Measurements from ENCODE around the gene SKA3. TPM values are rescaled to one million over a fixed set of nuclear protein-coding genes. Genes with fewer than 3 reads are reported as not detected.
"Not testable (repeated sequence)": the region's sequence is repeated elsewhere in the genome, so short reads cannot be mapped to it uniquely, and the experiment has no call there.

The SKA3 gene
- total RNA-seq = 0.30 and 5.7 TPM in 2 replicates

GRCh38 chr13:21176215-21176981, at the start of gene SKA3, which contains the start of gene MRPL57:
Gene SKA3 (minus strand): TSS chr13:21176552. CDS start chr13:21176477, 75 bp downstream.
Gene MRPL57 (plus strand): TSS chr13:21176658. CDS start chr13:21176917, 259 bp downstream.
- DNase-seq (ENCODE audit: low read depth) = peak; percentile 78

- no peak for DNase-seq (ENCODE audit: low read depth)
Measured at GRCh38 chr13:21225082-21225481, 48.7 kb upstream of the SKA3 start.

GRCh38 chr13:21221268-21221667, 44.9 kb upstream of the SKA3 start:
- no peak for DNase-seq (ENCODE audit: low read depth)

GRCh38 chr13:21219716-21220115, 43.4 kb upstream of the SKA3 start:
- not testable (repeated sequence) for DNase-seq (ENCODE audit: low read depth)

- no peak for DNase-seq (ENCODE audit: low read depth)
Measured at GRCh38 chr13:21219036-21219381, 42.7 kb upstream of the SKA3 start.

GRCh38 chr13:21218351-21219035, 42.1 kb upstream of the SKA3 start:
- no peak for DNase-seq (ENCODE audit: low read depth)

- no peak for DNase-seq (ENCODE audit: low read depth)
Measured at GRCh38 chr13:21216332-21216731, 40.0 kb upstream of the SKA3 start.

GRCh38 chr13:21215419-21215818, 39.1 kb upstream of the SKA3 start:
- not testable (repeated sequence) for DNase-seq (ENCODE audit: low read depth)

- no peak for DNase-seq (ENCODE audit: low read depth)
Measured at GRCh38 chr13:21212138-21212775, 35.9 kb upstream of the SKA3 start.

- DNase-seq (ENCODE audit: low read depth) = no peak
Measured at GRCh38 chr13:21208652-21209154, 32.4 kb upstream of the SKA3 start.

- DNase-seq (ENCODE audit: low read depth) = no peak
Measured at GRCh38 chr13:21202767-21203531, 26.6 kb upstream of the SKA3 start.

- not testable (repeated sequence) for DNase-seq (ENCODE audit: low read depth)
Measured at GRCh38 chr13:21201456-21202190, 25.3 kb upstream of the SKA3 start.

GRCh38 chr13:21198391-21198790, 22.0 kb upstream of the SKA3 start:
- not testable (repeated sequence) for DNase-seq (ENCODE audit: low read depth)

GRCh38 chr13:21197606-21198225, 21.4 kb upstream of the SKA3 start:
- not testable (repeated sequence) for DNase-seq (ENCODE audit: low read depth)

- not testable (repeated sequence) for DNase-seq (ENCODE audit: low read depth)
Measured at GRCh38 chr13:21194756-21195155, 18.4 kb upstream of the SKA3 start.

GRCh38 chr13:21186410-21186809, 10.1 kb upstream of the SKA3 start:
- DNase-seq (ENCODE audit: low read depth) = not testable (repeated sequence)

GRCh38 chr13:21181671-21182070, 5.3 kb upstream of the SKA3 start:
- DNase-seq (ENCODE audit: low read depth) = peak; percentile 80

GRCh38 chr13:21176982-21177284, 581 bp upstream of the SKA3 start:
- DNase-seq (ENCODE audit: low read depth) = no peak

GRCh38 chr13:21175656-21176214, 617 bp downstream of the SKA3 start:
- DNase-seq (ENCODE audit: low read depth) = peak; percentile 40

GRCh38 chr13:21173767-21174166, 2.6 kb downstream of the SKA3 start:
- DNase-seq (ENCODE audit: low read depth) = not testable (repeated sequence)
